Epithelial cell of proximal tubule (primary cell): Measurements from ENCODE around the gene CPXM1. TPM values are rescaled to one million over a fixed set of nuclear protein-coding genes. Genes with fewer than 3 reads are reported as not detected.
A peak's percentile ranks its signal among the peaks of the same experiment; 100 is the strongest.
"Not testable (repeated sequence)": the region's sequence is repeated elsewhere in the genome, so short reads cannot be mapped to it uniquely, and the experiment has no call there.

Source experiments
- DNase-seq: peaks from one replicate; pipeline ENCODE4 v3.0.0-alpha.2; 2011; ENCODE audit warnings: low read depth
- H3K4me3 ChIP-seq: 2 replicates; pipeline ENCODE4 v1.5.1; 2011; ENCODE audit warnings: low read depth, mild to moderate bottlenecking, low read length
- CTCF ChIP-seq: conservative IDR thresholded peaks from 2 replicates; pipeline ENCODE4 v1.5.1; 2012; ENCODE audit warnings: low read depth, mild to moderate bottlenecking, low read length
- total RNA-seq: library from RNA; depleted of rRNA; stranded (reverse); fragments of >200 nt; gene quantifications from 2 replicates; pipeline ENCODE4 v1.2.3, GENCODE V29; 2015

The CPXM1 gene
- total RNA-seq, 1 donor from 2014 or later, result 38.1 TPM

- no peak for DNase-seq
- no peak for TF ChIP-seq CTCF
- H3K4me3 ChIP-seq, result no peak within 1 kb of the TSS
Measured at GRCh38 chr20:2816030-2816582, 15.7 kb upstream of the CPXM1 start, which contains the start of gene TMEM239. TMEM239 (plus strand) TSS chr20:2816364; CDS start chr20:2816555, 191 bp downstream.

GRCh38 chr20:2815242-2815900, 14.9 kb upstream of the CPXM1 start:
- TF ChIP-seq CTCF, result no peak
- H3K4me3 ChIP-seq, result no peak overlapping the region
- DNase-seq, result no peak

GRCh38 chr20:2814587-2815051, 14.2 kb upstream of the CPXM1 start, which contains the start of gene C20orf141:
C20orf141 (plus strand) TSS chr20:2814987; CDS start chr20:2815185, 198 bp downstream.
- no peak for TF ChIP-seq CTCF
- peak; percentile 83 for DNase-seq
- H3K4me3 ChIP-seq, result no peak within 1 kb of the TSS

GRCh38 chr20:2814076-2814475, 13.6 kb upstream of the CPXM1 start:
- TF ChIP-seq CTCF, result no peak
- no peak overlapping the region for H3K4me3 ChIP-seq
- DNase-seq, result no peak

GRCh38 chr20:2812189-2812588, 11.8 kb upstream of the CPXM1 start:
- DNase-seq, result no peak
- no peak for TF ChIP-seq CTCF

GRCh38 chr20:2809690-2810089, 9.3 kb upstream of the CPXM1 start:
- TF ChIP-seq CTCF, result no peak
- no peak overlapping the region for H3K4me3 ChIP-seq
- peak; percentile 56 for DNase-seq

More at GRCh38 chr20:2812189-2812588, 11.8 kb upstream of the CPXM1 start:
- no peak overlapping the region for H3K4me3 ChIP-seq

- H3K4me3 ChIP-seq, DNase-seq: not testable (repeated sequence)
Measured at GRCh38 chr20:2807929-2808328, 7.5 kb upstream of the CPXM1 start.
